GM21390 (cell line): ENCODE measurements around the gene ARHGEF1.

Experiments
- ATAC-seq: cut with Tn5 transposase; IDR thresholded peaks from one replicate; pipeline ENCODE4 v1.9.1; 2021; ENCODE audit not compliant: unreplicated experiment

ARHGEF1 gene

GRCh38 chr19:41917676-41918075 lies 34.7 kb downstream of the ARHGEF1 start:
- ATAC-seq, result no peak

DNA sequence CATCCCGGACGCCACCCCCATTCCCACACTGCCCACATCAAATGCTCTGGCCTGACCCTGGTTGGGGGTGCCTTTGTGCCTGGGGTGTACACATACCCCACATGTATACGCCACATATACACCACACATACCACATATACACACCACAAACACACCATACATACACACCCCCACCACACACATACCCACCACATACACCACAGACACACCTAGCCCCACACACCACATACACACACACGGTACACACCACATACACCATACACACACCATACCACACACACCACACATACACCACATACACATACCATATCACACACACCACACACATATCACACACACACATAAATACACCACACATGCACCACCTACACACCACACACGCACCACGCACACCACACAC lies 35.1 kb downstream of the ARHGEF1 start:
- ATAC-seq, result no peak

DNA sequence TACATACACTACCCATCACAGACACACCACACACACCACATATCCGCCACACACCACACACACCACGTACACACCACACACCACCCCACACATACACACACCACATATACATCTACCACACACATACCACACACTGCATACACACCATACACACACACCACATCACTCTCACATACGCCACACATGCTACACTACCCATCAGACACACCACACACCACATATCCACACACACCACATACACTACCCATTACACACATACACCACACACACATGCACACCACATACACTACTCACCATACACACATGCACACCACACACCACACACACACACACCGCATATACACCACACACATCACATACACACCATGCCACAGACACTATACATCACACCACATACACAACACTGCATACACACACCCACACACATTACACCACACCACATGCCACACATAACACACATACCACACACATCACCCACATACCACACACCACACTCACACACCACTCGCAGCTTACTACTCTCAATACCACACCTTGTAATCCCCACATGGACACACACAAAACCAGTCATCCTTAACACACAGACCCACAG lies 35.8 kb downstream of the ARHGEF1 start:
- ATAC-seq, result no peak

DNA sequence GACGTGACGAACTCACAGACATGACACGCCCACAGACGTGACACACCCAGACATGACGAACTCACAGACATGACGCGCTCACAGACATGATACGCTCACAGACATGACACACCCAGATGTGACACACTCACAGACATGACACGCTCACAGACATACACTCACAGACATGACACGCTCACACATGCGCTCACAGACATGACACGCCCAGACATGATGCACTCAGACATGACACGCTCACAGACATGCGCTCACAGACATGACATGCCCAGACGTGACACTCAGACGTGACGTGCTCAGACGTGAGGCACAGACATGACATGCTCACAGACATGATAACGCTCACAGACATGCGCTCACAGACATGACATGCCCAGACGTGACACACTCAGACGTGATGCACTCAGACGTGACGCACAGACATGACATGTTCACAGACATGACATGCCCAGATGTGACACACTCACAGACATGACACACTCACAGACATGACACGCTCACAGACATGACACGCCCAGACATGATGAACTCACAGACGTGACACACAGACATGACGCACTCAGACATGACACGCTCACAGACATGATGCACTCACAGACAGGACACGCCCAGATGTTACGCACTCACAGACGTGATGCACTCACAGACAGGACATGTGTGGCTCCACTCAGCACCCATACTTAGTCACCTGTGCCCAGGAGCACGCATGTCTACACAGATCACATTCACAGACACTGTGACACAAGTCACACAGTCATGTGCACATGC lies 37.1 kb downstream of the ARHGEF1 start:
- ATAC-seq, result no peak

GRCh38 chr19:41920882-41921576 lies 38.0 kb downstream of the ARHGEF1 start:
- no peak for ATAC-seq

DNA sequence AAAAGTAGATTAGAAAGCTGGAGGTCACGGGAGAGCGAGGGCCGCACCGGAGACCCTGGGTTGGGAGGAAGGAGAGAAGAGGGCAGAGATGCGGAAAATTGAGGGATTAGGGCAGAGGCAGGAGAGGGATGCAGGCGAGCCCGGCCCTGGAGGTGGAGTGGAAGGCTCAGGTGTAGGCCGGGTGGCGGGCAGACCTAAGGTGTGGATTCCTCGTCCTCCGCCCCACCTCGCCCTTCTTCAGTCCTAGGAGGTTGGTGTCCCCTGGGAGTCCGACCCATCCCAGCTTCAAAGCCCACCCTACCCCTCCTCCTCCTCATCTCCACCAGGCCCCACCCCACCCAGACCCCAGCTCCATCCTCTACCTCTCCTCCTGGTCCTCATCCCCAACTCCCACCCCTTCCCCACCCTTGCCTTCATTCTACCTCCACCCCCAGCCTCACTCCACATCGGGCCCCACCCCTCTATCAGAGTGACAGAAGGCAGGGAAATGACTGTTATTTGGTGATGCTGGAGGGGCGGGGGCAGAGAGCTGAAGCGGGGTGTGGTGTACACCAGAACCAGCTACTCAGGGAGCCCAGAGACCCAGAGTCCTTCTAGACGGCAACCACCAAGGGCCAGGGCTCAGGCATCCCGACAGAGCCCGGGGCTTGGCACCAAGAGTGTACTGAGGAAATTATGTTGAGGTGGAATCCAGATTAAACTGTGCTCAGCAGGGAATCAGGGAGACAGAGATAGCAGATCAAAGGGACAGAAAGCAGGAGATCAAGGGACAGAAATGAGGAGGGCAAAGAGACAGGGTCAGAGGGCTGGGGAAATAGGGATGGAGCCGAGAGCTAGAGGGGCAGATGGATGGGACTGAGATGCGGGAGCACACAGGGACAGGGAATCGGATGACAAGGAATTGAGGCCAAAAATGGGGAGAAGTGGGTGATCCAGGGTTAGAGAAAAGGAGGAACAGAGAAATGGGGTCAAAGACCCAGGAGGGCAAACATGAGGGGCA lies 38.9 kb downstream of the ARHGEF1 start:
- no peak for ATAC-seq

DNA sequence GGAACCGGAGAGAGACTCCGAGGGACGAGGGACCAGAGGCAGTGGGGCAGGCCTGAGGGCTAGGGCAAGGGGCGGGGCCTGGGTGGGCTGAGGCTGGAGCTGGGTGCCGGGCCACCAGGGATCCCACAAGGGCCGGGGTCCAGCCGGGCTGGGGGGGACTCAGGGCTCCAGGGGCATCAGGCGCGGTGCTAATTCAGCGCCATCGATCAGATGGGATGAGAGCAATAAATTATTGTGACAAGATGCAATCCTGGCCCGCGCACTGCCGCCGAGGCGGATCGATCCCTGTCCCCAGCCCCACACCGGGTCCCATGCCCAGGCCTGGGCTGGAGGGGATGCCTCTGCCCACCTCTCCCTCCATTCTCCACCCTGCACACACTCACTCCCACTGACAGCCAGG lies 39.6 kb downstream of the ARHGEF1 start:
- ATAC-seq, result no peak

DNA sequence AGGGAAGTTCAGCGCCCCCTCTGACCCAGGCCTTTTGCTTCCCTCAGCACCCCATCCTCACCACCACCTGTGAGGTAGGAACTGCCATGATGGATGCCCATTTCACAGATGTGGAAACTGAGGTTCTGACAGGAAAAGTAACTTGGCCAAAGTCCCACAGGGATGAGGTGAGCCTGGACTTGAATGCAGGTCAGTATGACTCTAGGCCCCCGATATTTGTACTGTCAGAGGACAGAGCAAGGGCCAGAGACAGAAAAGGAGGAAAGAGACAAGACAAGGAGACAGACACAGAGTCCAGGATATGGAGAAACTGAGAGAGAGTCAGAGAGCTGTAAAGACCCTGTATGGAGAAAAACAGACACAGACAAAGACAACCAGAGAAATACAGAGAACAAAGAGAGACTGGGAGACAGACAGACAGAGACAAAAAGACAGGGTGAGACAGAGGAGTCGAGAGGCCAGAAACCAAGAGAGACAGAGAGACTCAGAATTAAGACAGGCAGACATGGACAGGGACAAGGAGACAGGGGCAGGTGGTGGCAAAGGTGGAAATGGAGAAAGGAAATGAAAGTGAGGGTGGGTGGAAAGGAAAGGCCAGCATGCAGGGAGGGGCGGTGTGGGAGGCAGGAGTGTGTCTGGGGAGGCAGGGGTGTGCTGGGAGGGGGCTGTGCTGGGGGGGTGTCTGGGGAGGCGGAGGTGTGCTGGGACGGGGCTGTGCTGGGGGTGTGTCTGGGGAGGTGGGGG lies 40.2 kb downstream of the ARHGEF1 start:
- ATAC-seq, result no peak

DNA sequence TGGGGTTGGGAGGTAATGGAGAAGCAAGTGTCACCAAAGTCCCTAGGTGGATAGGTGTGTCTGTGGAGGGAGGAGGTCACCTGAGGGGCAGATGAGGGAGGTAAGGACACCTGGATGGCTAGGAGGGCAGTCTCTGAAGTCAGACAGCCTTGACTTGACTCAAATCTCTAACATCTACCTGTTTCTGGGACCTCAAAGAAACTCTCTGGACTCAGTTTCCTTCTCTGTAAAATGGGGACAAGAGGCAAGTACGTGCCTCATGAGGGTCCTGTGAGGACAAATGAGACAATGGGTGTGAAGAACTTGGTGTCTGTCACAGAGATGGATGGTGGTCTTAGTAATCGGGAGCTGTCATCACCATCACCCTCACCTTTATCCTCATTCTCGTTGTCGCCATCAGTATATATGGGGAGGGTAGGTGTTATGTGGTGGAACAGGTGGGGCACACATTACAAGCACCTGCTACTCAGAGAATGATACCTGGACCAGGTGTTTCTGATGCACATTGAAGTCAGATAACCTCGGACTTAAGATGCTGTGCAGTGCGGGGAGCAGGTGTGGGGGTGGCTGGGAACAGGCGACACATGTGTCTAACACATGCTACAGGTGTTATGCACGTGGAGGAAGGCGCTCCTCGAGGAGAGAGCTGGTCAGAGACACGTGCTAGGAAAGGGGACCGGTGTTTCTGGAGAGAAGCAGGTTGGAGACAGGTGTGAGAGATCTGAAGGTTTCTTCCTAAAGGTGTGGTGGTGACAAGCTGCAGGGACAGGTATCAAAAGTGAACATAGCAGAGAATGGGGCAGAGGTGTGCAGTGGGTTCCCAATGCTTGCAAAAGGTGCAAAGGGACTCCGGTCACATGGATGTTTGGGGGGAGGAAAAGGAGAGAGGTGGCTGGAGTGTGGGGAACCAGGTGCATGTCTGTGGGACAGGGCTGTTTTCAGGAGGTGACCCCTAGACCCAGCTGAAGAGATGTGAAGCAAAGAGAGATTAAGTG lies 41.5 kb downstream of the ARHGEF1 start:
- no peak for ATAC-seq

- no peak for ATAC-seq
Measured at GRCh38 chr19:41925208-41926003, 42.4 kb downstream of the ARHGEF1 start.

- ATAC-seq, result no peak
Measured at GRCh38 chr19:41926028-41926762, 43.2 kb downstream of the ARHGEF1 start.

GRCh38 chr19:41926763-41927496 lies 43.9 kb downstream of the ARHGEF1 start:
- ATAC-seq, result no peak

GRCh38 chr19:41927497-41928192 lies 44.7 kb downstream of the ARHGEF1 start:
- ATAC-seq, result no peak

DNA sequence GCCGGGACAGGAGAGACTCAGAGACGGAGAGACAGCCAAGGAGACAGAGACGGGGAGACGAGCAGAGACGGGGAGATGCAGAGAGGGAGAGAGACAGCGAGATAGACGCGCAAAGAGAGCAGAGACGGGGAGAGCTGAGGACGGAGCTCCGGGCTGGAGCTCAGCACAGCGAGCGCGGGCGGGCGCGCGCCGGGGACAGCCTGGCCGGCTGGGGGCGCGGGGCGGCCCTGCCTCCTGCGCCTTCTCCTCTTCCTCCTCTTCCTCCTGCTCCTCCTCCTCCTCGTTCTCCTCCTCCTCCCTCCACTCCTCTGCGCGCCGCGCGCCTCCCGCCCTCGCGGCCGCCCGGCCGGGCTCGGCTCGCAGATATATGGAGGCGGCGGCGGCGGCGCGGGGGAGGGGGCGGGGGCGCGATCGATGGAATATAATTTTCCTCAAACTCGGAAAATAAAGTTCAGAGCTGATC lies 45.3 kb downstream of the ARHGEF1 start, which contains the start of gene ERFL:
Gene ERFL (minus strand): TSS at position 229 of the 463 bp plus-strand sequence. CDS start 15,530 bp downstream, outside the sequence.
- ATAC-seq, result no peak

- ATAC-seq, result no peak
Measured at GRCh38 chr19:41928754-41929535, 46.0 kb downstream of the ARHGEF1 start.
